Subcutaneous abdominal adipose tissue (tissue), 5 donors: Measurements from ENCODE around the gene ATP2A3.

Experiments
- H3K27ac ChIP-seq: one replicate; pipeline ENCODE4 v1.7.0; 2013; ENCODE audit warnings: low read depth, mild to moderate bottlenecking, inconsistent platforms, low read length, moderate library complexity
- H3K27me3 ChIP-seq, 5 donors: one replicate each; pipeline ENCODE4 v1.7.0; 2013; ENCODE audit warnings: low read length in 5 of 5, inconsistent platforms in 1 of 5; ENCODE audit not compliant: control insufficient read depth in 5 of 5, insufficient read depth in 4 of 5
- H3K36me3 ChIP-seq, 5 donors: one replicate each; pipeline ENCODE4 v1.7.0; 2013; ENCODE audit warnings: low read length in 5 of 5; ENCODE audit not compliant: control insufficient read depth in 5 of 5, insufficient read depth in 5 of 5
- H3K4me1 ChIP-seq, 5 donors: one replicate each; pipeline ENCODE4 v1.7.0; 2013; ENCODE audit warnings: low read length in 5 of 5, mild to moderate bottlenecking in 3 of 5, moderate library complexity in 1 of 5; ENCODE audit not compliant: control insufficient read depth in 5 of 5, insufficient read depth in 5 of 5
- H3K4me3 ChIP-seq, 5 donors: one replicate each; pipeline ENCODE4 v1.7.0; 2013; ENCODE audit warnings: low read length in 5 of 5, low read depth in 1 of 5
- H3K9ac ChIP-seq, 5 donors: one replicate each; pipeline ENCODE4 v1.7.0; 2013; ENCODE audit warnings: low read length in 5 of 5, mild to moderate bottlenecking in 4 of 5, moderate library complexity in 3 of 5
- H3K9me3 ChIP-seq, 5 donors: one replicate each; pipeline ENCODE4 v1.7.0; 2013; ENCODE audit warnings: low read length in 5 of 5; ENCODE audit not compliant: control insufficient read depth in 5 of 5
- donor health status: healthy.
- donor health status: healthy.
- donor health status: healthy.
- donor health status: healthy.
- donor health status: healthy.

ATP2A3 gene

DNA sequence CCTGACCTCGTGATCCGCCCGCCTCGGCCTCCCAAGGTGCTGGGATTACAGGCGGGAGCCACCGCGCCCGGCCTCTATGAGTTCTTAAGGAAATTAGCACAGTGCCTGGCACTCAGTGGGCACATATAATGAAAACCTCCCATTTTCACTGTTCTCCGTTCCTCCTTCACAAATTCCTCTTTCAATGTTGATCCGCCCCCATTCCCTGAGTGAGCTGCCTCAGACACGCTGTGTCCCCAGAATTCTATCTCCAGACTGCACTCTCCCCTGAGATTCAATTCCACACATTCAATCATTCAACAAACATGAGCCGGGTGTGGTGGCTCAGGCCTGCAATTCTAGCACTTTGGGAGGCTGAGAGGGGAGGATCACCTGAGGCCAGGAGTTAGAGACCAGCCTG, 55.0 kb downstream of the ATP2A3 start:
- Histone ChIP-seq H3K36me3 (no peaks in the 10 kb centered on the region), H3K4me3 (no peak overlapping the region), H3K9me3 (peaks cover 0 to 2% (median 0%) of the 10 kb centered on the region in 5 donors), H3K9ac (no peak overlapping the region), H3K4me1 (peaks cover 0 to 18% (median 4%) of the 10 kb centered on the region in 5 donors), H3K27ac (no peak overlapping the region), H3K27me3 (peaks cover 0 to 6% (median 1%) of the 10 kb centered on the region in 5 donors)

DNA sequence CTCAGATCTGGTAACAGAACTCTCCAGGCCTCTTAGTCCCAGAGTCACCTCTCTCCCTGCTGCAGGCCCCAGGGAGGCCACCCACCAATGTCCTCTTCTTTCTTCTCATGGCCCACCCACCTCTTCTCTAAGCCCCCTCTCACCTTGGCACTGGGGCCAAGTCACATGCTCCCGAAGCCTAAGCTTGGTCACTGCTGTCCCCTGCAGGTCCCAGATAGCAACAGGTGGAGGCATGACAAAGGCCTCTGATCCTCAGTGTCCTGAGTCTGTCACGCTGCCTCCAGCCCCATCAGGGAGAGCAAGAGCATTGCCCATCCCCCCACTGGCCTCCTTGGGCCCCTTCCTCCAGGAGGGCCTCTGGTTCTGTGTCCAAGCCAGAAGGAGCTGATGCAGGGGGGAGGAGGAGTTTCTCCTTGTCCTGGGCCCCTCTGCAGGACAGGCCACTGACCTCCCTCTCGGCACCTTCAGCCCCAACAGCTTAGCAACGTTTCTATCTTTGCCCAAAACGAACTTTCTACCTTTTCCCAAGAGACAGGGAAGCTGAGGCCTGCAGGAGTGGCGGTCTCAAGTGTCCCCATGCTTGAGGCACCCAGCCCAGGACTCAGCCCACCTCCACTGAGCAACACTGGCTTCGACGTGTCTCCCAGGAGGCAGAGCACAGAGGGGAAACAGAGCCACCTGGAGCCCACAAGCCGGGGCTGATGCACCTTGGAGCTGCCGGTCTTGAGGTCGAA, 56.6 kb downstream of the ATP2A3 start:
- Histone ChIP-seq H3K4me1 (peaks cover 0 to 9% (median 0%) of the 10 kb centered on the region in 5 donors), H3K9ac (no peak overlapping the region), H3K4me3 (no peak overlapping the region), H3K9me3 (peaks cover 0 to 2% (median 0%) of the 10 kb centered on the region in 5 donors), H3K27me3 (peaks cover 0 to 15% (median 4%) of the 10 kb centered on the region in 5 donors), H3K27ac (no peak overlapping the region), H3K36me3 (no peaks in the 10 kb centered on the region)

DNA sequence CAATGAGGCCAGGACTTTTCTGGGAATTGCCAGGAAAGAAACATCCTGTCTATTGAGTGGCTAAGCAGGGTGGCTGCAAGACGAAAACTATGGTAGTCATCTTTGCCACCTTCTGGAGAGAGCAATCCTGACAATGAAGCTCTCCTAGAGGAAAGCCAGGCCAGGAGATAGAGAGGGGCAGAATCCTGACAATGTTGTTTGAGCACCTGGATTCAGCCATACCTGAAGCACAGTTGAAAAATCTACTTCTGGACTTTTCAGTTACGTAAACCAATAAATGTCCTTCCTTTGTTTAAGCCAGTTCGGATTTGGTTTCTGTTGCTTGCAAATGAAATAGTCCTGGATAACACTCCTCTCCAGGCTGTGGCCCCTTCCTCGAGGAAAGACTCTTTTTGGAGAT, 57.4 kb downstream of the ATP2A3 start:
- Histone ChIP-seq H3K36me3 (no peaks in the 10 kb centered on the region), H3K9me3 (peaks cover 0 to 2% (median 0%) of the 10 kb centered on the region in 5 donors), H3K27me3 (peaks cover 0 to 15% (median 4%) of the 10 kb centered on the region in 5 donors), H3K27ac (no peak overlapping the region), H3K4me1 (peaks cover 0 to 9% (median 0%) of the 10 kb centered on the region in 5 donors), H3K4me3 (no peak overlapping the region), H3K9ac (no peak overlapping the region)

DNA sequence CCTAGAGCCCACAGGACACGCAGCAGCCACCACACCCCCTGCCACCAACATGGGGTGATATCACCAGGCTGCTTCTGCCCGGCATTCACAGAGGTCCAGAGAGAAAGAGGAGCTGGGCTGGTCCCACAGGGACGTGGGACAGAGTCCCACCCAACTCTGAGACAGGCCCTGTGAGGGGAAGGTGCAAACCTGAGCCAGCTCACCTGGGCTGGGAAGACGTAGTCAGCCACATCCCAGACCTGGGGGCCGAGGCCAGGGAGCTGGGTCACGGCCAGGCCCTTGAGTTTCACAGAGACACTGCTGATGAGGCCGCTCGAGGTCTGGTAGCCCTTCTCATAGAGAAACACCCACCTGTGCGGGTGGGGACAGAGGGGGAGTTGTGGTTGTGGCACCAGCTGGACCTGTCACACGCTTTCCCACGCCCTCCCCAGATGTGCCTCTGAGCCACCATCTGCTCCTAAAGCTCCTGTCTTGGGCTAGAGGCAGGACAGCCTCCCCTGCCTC, 59.2 kb downstream of the ATP2A3 start:
- no peak overlapping the region for H3K27ac ChIP-seq
- H3K27me3 ChIP-seq = peaks cover 0 to 15% (median 4%) of the 10 kb centered on the region in 5 donors
- no peak overlapping the region for H3K4me3 ChIP-seq
- H3K9me3 ChIP-seq = no peaks in the 10 kb centered on the region
- no peak overlapping the region for H3K9ac ChIP-seq
- no peaks in the 10 kb centered on the region for H3K4me1 ChIP-seq
- H3K36me3 ChIP-seq = no peaks in the 10 kb centered on the region

DNA sequence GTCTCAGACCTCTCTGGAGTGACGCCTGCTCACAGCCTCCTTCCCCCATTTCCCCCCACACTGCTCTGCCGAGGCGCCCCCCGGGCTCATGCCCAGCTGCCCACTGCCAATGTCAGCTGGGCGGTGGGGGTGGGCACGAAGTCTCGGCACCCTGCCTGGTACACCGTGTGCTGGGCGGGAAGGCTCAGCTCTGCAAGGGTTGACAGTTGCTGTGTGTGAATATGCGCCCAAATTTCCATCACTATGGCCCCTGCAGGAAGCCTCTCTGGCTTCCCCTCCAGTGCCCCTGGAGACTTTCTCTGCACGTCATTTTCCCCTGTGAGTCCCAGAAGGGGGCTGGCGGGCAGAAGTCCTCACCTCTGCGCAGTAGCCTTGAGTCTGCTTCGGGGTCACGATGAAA, 59.7 kb downstream of the ATP2A3 start:
- H3K9ac ChIP-seq = no peak overlapping the region
- H3K9me3 ChIP-seq = no peaks in the 10 kb centered on the region
- no peaks in the 10 kb centered on the region for H3K36me3 ChIP-seq
- H3K4me3 ChIP-seq = no peak overlapping the region
- no peaks in the 10 kb centered on the region for H3K4me1 ChIP-seq
- H3K27ac ChIP-seq = no peak overlapping the region
- H3K27me3 ChIP-seq = peaks cover 0 to 15% (median 4%) of the 10 kb centered on the region in 5 donors

DNA sequence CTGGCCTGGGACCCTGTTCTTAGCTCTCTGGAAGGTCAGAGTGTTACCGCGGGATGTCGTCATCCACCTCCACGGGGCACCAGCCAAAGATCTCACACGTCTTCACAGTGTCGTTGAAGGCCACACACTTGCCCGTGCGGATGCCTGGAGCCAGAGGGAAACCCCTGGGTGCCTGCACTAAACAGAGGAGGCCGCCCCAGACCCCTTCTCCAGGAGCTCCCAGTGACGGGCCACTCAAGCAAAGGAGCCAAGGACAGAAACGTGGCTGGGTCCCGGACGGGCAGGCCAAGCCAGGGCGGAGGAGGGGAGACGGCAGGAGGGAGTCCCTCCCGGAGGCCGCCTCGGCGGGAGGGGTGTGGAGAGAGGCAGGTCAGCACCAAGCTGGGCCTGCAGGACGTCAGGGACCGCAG, 60.4 kb downstream of the ATP2A3 start:
- H3K4me3 ChIP-seq = no peak overlapping the region
- H3K36me3 ChIP-seq = no peaks in the 10 kb centered on the region
- peaks cover 0 to 15% (median 4%) of the 10 kb centered on the region in 5 donors for H3K27me3 ChIP-seq
- H3K9me3 ChIP-seq = no peaks in the 10 kb centered on the region
- H3K4me1 ChIP-seq = no peaks in the 10 kb centered on the region
- H3K9ac ChIP-seq = no peak overlapping the region
- H3K27ac ChIP-seq = no peak overlapping the region

DNA sequence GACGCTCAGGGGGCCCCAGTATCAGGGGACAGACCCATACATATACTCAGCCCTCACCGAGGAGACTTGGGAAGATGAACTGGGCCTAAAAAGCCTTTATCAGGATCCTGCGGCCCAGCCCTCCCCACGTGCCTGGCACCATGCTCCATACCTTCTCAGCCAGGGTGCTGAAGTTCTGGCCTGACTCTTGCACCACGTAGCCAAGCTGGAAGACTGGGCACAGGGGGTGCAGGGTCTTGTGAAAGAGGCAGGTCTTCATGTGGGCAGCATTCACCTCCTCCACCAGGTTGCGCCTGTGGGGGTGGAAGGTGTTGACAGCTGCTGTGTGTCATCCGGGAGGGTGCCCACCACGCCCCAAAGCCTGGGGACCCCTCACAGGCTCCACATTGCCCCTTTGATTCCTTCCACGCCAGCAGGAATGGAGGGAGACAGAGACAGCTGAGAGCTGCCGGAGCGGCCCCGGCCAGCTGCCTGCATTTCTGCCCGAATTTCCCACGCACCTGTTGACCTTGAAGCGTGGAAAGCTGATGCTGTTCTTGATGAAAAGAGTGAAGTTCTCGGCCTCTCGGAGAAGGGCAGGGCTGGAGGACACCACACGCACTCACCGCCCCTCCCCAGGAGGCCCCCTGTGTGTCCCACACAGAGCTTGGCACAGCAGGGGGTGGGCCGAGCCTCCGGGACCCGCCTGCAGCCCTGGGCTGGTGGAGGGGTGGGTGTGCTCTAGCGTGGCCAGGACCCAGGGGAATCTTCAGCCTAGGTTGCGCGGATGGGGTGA, 61.0 kb downstream of the ATP2A3 start:
- Histone ChIP-seq H3K9ac (no peak overlapping the region), H3K27me3 (peaks cover 0 to 15% (median 4%) of the 10 kb centered on the region in 5 donors), H3K9me3 (no peaks in the 10 kb centered on the region), H3K27ac (no peak overlapping the region), H3K36me3 (no peaks in the 10 kb centered on the region), H3K4me3 (no peak overlapping the region), H3K4me1 (no peaks in the 10 kb centered on the region)

DNA sequence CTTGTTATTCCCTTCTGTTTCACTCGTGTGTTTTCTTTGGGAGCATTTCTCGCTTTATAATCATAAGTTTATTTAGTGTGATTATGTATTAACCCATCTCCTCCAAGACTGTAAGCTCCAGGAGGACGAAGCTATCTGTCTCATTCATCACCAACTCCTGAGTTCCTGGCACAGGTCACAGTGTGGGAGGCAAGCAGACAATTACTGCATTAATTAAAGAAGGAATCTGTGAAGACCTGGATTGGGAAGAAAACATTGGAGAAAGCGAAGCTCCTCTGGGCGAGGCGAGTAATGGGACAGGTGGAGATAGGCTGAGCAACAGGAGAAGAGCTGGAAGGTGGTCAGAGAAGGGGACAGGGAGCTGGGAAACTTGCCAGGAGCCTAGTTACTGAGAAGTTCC, 63.6 kb downstream of the ATP2A3 start:
- Histone ChIP-seq H3K4me3 (no peak overlapping the region), H3K27me3 (peaks cover 0 to 15% (median 4%) of the 10 kb centered on the region in 5 donors), H3K4me1 (peaks cover 0 to 6% (median 0%) of the 10 kb centered on the region in 5 donors), H3K27ac (no peak overlapping the region), H3K9me3 (no peaks in the 10 kb centered on the region), H3K36me3 (no peaks in the 10 kb centered on the region), H3K9ac (no peak overlapping the region)

DNA sequence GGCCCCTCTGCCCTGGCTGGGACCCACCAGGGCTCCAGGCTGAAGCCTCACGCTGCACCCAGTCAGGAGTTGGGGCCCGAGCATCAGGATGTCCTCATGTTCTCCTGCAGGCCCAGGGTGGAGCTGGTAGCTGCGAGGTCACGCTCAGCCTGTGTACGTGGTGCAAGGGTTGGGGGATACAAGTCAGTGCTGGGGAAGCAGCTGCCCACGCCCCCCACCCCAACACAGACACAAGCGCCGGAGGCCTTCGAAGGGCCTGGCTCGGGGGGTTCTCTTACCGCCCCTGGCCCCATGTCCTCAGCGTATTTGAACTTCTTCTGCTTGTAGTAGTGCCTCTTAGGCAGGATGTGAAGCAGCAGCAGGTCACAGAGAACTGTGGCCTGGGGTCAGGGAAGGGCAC, 66.5 kb downstream of the ATP2A3 start:
- Histone ChIP-seq H3K9ac (no peak overlapping the region), H3K9me3 (no peaks in the 10 kb centered on the region), H3K36me3 (no peaks in the 10 kb centered on the region), H3K4me3 (no peak overlapping the region), H3K27me3 (no peaks in the 10 kb centered on the region), H3K27ac (no peak overlapping the region), H3K4me1 (peaks cover 6 to 28% (median 25%) of the 10 kb centered on the region in 5 donors)

DNA sequence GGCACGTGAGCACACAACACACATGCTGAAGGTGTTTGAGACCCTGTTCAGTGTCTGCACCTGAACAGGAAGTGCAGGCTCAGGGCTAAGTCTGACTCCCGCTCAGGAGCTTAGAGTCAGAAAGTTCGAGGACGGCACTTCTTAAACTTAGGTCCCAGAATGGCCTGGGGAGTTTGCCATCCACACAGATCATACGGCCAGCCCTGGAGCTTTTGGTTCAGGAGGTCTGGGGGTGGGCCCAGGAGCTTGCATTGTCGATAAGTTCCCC, 67.3 kb downstream of the ATP2A3 start:
- H3K27ac ChIP-seq = no peak overlapping the region
- no peaks in the 10 kb centered on the region for H3K27me3 ChIP-seq
- H3K9me3 ChIP-seq = no peaks in the 10 kb centered on the region
- H3K9ac ChIP-seq = no peak overlapping the region
- no peak overlapping the region for H3K4me3 ChIP-seq
- no peaks in the 10 kb centered on the region for H3K36me3 ChIP-seq
- H3K4me1 ChIP-seq = peaks cover 6 to 35% (median 33%) of the 10 kb centered on the region in 5 donors
